HepG2 (cell line): ENCODE results near the gene APBA3. TPM values are rescaled to one million over a fixed set of nuclear protein-coding genes. Genes with fewer than 3 reads are reported as not detected.
A peak's percentile ranks its signal among the peaks of the same experiment; 100 is the strongest.

Source experiments
- CTCF ChIP-seq: sonication (generic); formaldehyde crosslinking; IDR thresholded peaks from 2 replicates; pipeline ENCODE4 v1.5.0; 2020; ENCODE audit warnings: mild to moderate bottlenecking, missing genetic modification reagents, moderate library complexity
- MNT ChIP-seq: fragments of 450-650 bp; IDR thresholded peaks from 2 replicates; pipeline ENCODE4 v1.6.1; 2016
- MXI1 ChIP-seq: IDR thresholded peaks from 3 replicates; pipeline ENCODE4 v1.6.1; 2012; ENCODE audit warnings: low read depth, low read length, inconsistent platforms, borderline replicate concordance
- NKX3-1 ChIP-seq: sonication (generic); formaldehyde crosslinking; IDR thresholded peaks from 2 replicates; pipeline ENCODE4 v1.5.0; 2020; ENCODE audit warnings: missing genetic modification reagents
- NR2F6 ChIP-seq, 2 experiments: IDR thresholded peaks; 2 replicates each; pipeline ENCODE4 v1.6.1; 2016; ENCODE audit warnings: antibody characterized with exemption in 1 of 2, mild to moderate bottlenecking in 1 of 2
- PAX8 ChIP-seq: sonication (generic); formaldehyde crosslinking; IDR thresholded peaks from 2 replicates; pipeline ENCODE4 v1.8.0; 2022; ENCODE audit warnings: mild to moderate bottlenecking, missing genetic modification reagents, borderline replicate concordance
- PRDM4 ChIP-seq: sonication (generic); formaldehyde crosslinking; IDR thresholded peaks from 2 replicates; pipeline ENCODE4 v1.9.0; 2021; ENCODE audit warnings: missing genetic modification reagents, borderline replicate concordance
- PTBP1 ChIP-seq: fragments of 200-400 bp; formaldehyde crosslinking; IDR thresholded peaks from 2 replicates; pipeline ENCODE4 v1.6.1; 2018; ENCODE audit warnings: low read length, low read depth; ENCODE audit not compliant: poor library complexity, severe bottlenecking
- RBAK ChIP-seq: sonication (generic); formaldehyde crosslinking; IDR thresholded peaks from 2 replicates; pipeline ENCODE4 v1.5.1; 2020; ENCODE audit warnings: mild to moderate bottlenecking, missing genetic modification reagents
- RFX5 ChIP-seq: IDR thresholded peaks from 2 replicates; pipeline ENCODE4 v1.6.1; 2011; ENCODE audit warnings: low read depth, low read length, improper control_type of control experiment
- SIN3A ChIP-seq: IDR thresholded peaks from 2 replicates; pipeline ENCODE4 v1.6.1; 2011; ENCODE audit warnings: low read depth, mild to moderate bottlenecking, control low read depth, low read length, borderline replicate concordance
- SMAD1 ChIP-seq: sonication (generic); formaldehyde crosslinking; IDR thresholded peaks from 2 replicates; pipeline ENCODE4 v1.4.0; 2020; ENCODE audit warnings: missing genetic modification reagents, low read depth, mild to moderate bottlenecking, borderline replicate concordance
- ZNF605 ChIP-seq: sonication (generic); formaldehyde crosslinking; IDR thresholded peaks from 2 replicates; pipeline ENCODE4 v1.8.0; 2022; ENCODE audit warnings: mild to moderate bottlenecking, missing genetic modification reagents
- ZNF782 ChIP-seq: sonication (generic); formaldehyde crosslinking; IDR thresholded peaks from 2 replicates; pipeline ENCODE4 v1.4.0; 2020; ENCODE audit warnings: missing genetic modification reagents, mild to moderate bottlenecking, borderline replicate concordance
- ZSCAN21 ChIP-seq: sonication (generic); formaldehyde crosslinking; IDR thresholded peaks from 2 replicates; pipeline ENCODE4 v1.8.0; 2022; ENCODE audit warnings: mild to moderate bottlenecking, missing genetic modification reagents, moderate library complexity, borderline replicate concordance
- polyA plus RNA-seq, 8 experiments: library from polyadenylated mRNA; depleted of rRNA in 3 of 8; stranded (reverse) in 7 of 8; unstranded in 1 of 8; fragments of >200 nt; fragmentation: Illumina TruSeq in 4 of 8; extraction: Trizol in 4 of 8; gene quantifications; 2 replicates each; pipeline versions ENCODE4 v1.2.1 to v1.2.3, GENCODE V29; 2011 to 2016; ENCODE audit warnings: low read depth in 4 of 8, missing spikeins in 1 of 8, mixed read lengths in 1 of 8; ENCODE audit not compliant: insufficient read depth in 1 of 8
- total RNA-seq, 5 experiments: library from RNA; depleted of rRNA; stranded (reverse); fragments of >200 nt; fragmentation: Illumina TruSeq; extraction: Trizol; gene quantifications; 2 replicates each; pipeline ENCODE4 v1.2.3, GENCODE V29; 2016; ENCODE audit warnings: low read depth in 1 of 5
- TF ChIP-seq, protein P1 (sequence below): sonication (generic); formaldehyde crosslinking; conservative IDR thresholded peaks from 2 replicates; pipeline ENCODE4 v1.4.0; 2020; ENCODE audit warnings: missing genetic modification reagents
- TF ChIP-seq, protein P2 (sequence below): sonication (generic); formaldehyde crosslinking; IDR thresholded peaks from 2 replicates; pipeline ENCODE4 v1.8.1; 2022; ENCODE audit warnings: mild to moderate bottlenecking, missing genetic modification reagents

APBA3 gene
- total and polyA plus RNA-seq, 2 of the 13 experiments (the other 11 are each of a cell fraction or from before 2014, with no cell fraction given), result 14.2 to 14.3 TPM

GRCh38 chr19:3762501-3763459 is 1.3 kb upstream of the APBA3 start, which contains the start of gene MRPL54 (continued):
- TF ChIP-seq MXI1 (peak; percentile 56; the same call in 1 of the 3 replicates), PAX8 (CRISPR knock-in tag) (no peak), MNT (peak; percentile 50; the same call in 1 of the 2 replicates), SMAD1 (CRISPR knock-in tag) (0 out of 2 replicates have a peak, but pooled peaks have one; percentile 87), NR2F6 (IDR thresholded peaks at IDR 0.05) (no peak), NR2F6 (CRISPR knock-in tag; IDR thresholded peaks at IDR 0.05) (peak; percentile 53; the same call in 1 of the 2 replicates), PTBP1 (no peak), PRDM4 (CRISPR knock-in tag) (0 out of 2 replicates have a peak, but pooled peaks have one; percentile 45), ZNF605 (CRISPR knock-in tag) (peak; percentile 71), RBAK (CRISPR knock-in tag) (no peak), CTCF (CRISPR knock-in tag) (peak; percentile 32), NKX3-1 (CRISPR knock-in tag) (no peak), SIN3A (peak; percentile 57; the same call in 1 of the 2 replicates), ZNF782 (CRISPR knock-in tag) (no peak), RFX5 (no peak), ZSCAN21 (CRISPR knock-in tag) (no peak; the same call in 1 of the 2 replicates)
- TF ChIP-seq, protein P1, sequence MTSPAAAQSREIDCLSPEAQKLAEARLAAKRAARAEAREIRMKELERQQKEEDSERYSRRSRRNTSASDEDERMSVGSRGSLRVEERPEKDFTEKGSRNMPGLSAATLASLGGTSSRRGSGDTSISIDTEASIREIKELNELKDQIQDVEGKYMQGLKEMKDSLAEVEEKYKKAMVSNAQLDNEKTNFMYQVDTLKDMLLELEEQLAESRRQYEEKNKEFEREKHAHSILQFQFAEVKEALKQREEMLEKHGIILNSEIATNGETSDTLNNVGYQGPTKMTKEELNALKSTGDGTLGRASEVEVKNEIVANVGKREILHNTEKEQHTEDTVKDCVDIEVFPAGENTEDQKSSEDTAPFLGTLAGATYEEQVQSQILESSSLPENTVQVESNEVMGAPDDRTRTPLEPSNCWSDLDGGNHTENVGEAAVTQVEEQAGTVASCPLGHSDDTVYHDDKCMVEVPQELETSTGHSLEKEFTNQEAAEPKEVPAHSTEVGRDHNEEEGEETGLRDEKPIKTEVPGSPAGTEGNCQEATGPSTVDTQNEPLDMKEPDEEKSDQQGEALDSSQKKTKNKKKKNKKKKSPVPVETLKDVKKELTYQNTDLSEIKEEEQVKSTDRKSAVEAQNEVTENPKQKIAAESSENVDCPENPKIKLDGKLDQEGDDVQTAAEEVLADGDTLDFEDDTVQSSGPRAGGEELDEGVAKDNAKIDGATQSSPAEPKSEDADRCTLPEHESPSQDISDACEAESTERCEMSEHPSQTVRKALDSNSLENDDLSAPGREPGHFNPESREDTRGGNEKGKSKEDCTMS (CRISPR knock-in tag), result no peak
- TF ChIP-seq, protein P2, sequence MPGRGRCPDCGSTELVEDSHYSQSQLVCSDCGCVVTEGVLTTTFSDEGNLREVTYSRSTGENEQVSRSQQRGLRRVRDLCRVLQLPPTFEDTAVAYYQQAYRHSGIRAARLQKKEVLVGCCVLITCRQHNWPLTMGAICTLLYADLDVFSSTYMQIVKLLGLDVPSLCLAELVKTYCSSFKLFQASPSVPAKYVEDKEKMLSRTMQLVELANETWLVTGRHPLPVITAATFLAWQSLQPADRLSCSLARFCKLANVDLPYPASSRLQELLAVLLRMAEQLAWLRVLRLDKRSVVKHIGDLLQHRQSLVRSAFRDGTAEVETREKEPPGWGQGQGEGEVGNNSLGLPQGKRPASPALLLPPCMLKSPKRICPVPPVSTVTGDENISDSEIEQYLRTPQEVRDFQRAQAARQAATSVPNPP (CRISPR knock-in tag), result no peak
